ENCODE data around the gene C4A.

- TF ChIP-seq EZH2 (IDR thresholded peaks at IDR 0.05; ENCODE audit: low read depth) (no peak), CTCF (conservative IDR thresholded peaks at IDR 0.05) (no peak)
Observed at GRCh38 chr6:31958412-31958740, 23.5 kb upstream of the C4A start.
